Peyer's patch (tissue), 4 donors: Measurements from ENCODE around the gene NOX1. TPM values are rescaled to one million over a fixed set of nuclear protein-coding genes. Genes with fewer than 3 reads are reported as not detected.
A peak's percentile ranks its signal among the peaks of the same experiment; 100 is the strongest.

Experiments used
- DNase-seq, 3 donors: peaks; one replicate each; pipeline ENCODE4 v3.0.0-alpha.2; 2017 to 2019
- H3K27ac ChIP-seq, 4 donors: fragments of 200-600 bp; sonication (generic); one replicate each; pipeline ENCODE4 v1.5.1; 2016 to 2019
- H3K27me3 ChIP-seq, 2 donors: fragments of 200-600 bp; sonication (generic); one replicate each; pipeline ENCODE4 v1.5.1; 2019
- H3K36me3 ChIP-seq, 3 donors: fragments of 200-600 bp; sonication (generic); one replicate each; pipeline ENCODE4 v1.5.1; 2016 to 2019
- H3K4me1 ChIP-seq, 4 donors: fragments of 200-600 bp; sonication (generic); one replicate each; pipeline ENCODE4 v1.5.1; 2016 to 2019
- H3K4me3 ChIP-seq, 4 donors: fragments of 200-600 bp; sonication (generic); 1 replicate in 3 of 4; 2 replicates in 1 of 4; pipeline ENCODE4 v1.5.1; 2016 to 2019; ENCODE audit warnings: mild to moderate bottlenecking in 1 of 4
- H3K9me3 ChIP-seq, 4 donors: fragments of 200-600 bp; sonication (generic); one replicate each; pipeline ENCODE4 v1.5.1; 2016 to 2019; ENCODE audit warnings: mild to moderate bottlenecking in 1 of 4
- POLR2A ChIP-seq, 2 donors: fragments of 450-650 bp; IDR thresholded peaks; one replicate each; pipeline ENCODE4 v1.5.1; 2017; ENCODE audit warnings: antibody characterized with exemption in 2 of 2, mild to moderate bottlenecking in 2 of 2, moderate library complexity in 2 of 2
- total RNA-seq, 4 donors: library from RNA; depleted of rRNA; stranded (reverse); fragments of >200 nt; gene quantifications; one replicate each; pipeline ENCODE4 v1.1.0, GENCODE V29; 2016
- TF ChIP-seq, protein P1 (sequence below), 6 experiments: fragments of 450-650 bp in 4 of 6; fragments of 200-600 bp in 2 of 6; sonication (generic) in 1 of 6; IDR thresholded peaks; one replicate each; pipeline ENCODE4 v1.5.1; 2017 to 2019; ENCODE audit warnings: antibody characterized with exemption in 6 of 6, mild to moderate bottlenecking in 3 of 6, moderate library complexity in 1 of 6

The NOX1 gene
- total RNA-seq, 4 donors from 2014 or later = 0.88 to 2.7 (median 1.9) TPM; not detected in 1

- no peak overlapping the region for H3K27ac ChIP-seq
- no peaks in the 10 kb centered on the region for H3K36me3 ChIP-seq
- no peaks in the 10 kb centered on the region for H3K9me3 ChIP-seq
- H3K27me3 ChIP-seq = no peaks in the 10 kb centered on the region
- TF ChIP-seq, protein P1, sequence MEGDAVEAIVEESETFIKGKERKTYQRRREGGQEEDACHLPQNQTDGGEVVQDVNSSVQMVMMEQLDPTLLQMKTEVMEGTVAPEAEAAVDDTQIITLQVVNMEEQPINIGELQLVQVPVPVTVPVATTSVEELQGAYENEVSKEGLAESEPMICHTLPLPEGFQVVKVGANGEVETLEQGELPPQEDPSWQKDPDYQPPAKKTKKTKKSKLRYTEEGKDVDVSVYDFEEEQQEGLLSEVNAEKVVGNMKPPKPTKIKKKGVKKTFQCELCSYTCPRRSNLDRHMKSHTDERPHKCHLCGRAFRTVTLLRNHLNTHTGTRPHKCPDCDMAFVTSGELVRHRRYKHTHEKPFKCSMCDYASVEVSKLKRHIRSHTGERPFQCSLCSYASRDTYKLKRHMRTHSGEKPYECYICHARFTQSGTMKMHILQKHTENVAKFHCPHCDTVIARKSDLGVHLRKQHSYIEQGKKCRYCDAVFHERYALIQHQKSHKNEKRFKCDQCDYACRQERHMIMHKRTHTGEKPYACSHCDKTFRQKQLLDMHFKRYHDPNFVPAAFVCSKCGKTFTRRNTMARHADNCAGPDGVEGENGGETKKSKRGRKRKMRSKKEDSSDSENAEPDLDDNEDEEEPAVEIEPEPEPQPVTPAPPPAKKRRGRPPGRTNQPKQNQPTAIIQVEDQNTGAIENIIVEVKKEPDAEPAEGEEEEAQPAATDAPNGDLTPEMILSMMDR (IDR thresholded peaks at IDR 0.05) = peak in 4 of 6 experiments; percentile 45 to 47 (median 46)
- TF ChIP-seq POLR2A (IDR thresholded peaks at IDR 0.05) = no peak
- H3K4me3 ChIP-seq = no peak overlapping the region
- DNase-seq = peak in 2 of 3 donors; percentile 23 to 57
- no peaks in the 10 kb centered on the region for H3K4me1 ChIP-seq
These were observed 21.4 kb upstream of the NOX1 start for GRCh38 chrX:100895365-100896075.

- no peaks in the 10 kb centered on the region for H3K9me3 ChIP-seq
- H3K27ac ChIP-seq = no peak overlapping the region
- no peak overlapping the region for H3K4me3 ChIP-seq
- no peak for TF ChIP-seq POLR2A (IDR thresholded peaks at IDR 0.05)
- TF ChIP-seq, protein P1 (IDR thresholded peaks at IDR 0.05) = no peak
- no peak for DNase-seq
- no peaks in the 10 kb centered on the region for H3K4me1 ChIP-seq
- no peaks in the 10 kb centered on the region for H3K27me3 ChIP-seq
- no peaks in the 10 kb centered on the region for H3K36me3 ChIP-seq
These were observed 9.5 kb upstream of the NOX1 start for GRCh38 chrX:100883654-100884053.

DNA sequence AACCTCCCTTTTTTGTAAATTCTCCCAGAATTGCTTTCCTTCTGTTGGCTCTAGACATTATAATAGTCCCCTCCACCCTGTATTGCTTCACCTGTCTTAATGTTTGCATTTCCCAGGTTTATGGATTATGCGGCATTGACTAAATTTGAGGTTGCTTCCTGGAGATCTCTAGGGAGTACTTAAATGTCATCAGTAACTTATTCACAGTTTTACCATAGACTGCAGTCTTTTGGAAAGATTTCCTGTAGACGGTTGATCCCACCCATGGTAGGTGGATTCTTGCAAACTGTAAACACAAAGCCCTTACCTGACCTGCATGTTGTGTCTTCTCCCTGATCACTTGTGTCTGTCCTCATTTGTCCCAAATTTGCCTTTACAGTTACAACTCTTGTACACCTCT is 6.2 kb upstream of the NOX1 start:
- no peak for DNase-seq
- H3K4me1 ChIP-seq = no peaks in the 10 kb centered on the region
- H3K27ac ChIP-seq = no peak overlapping the region
- no peaks in the 10 kb centered on the region for H3K36me3 ChIP-seq
- no peak overlapping the region for H3K4me3 ChIP-seq
- TF ChIP-seq, protein P1 (IDR thresholded peaks at IDR 0.05) = no peak
- TF ChIP-seq POLR2A (IDR thresholded peaks at IDR 0.05) = no peak
- H3K27me3 ChIP-seq = no peaks in the 10 kb centered on the region
- no peaks in the 10 kb centered on the region for H3K9me3 ChIP-seq

GRCh38 chrX:100871594-100872560 is 2.3 kb downstream of the NOX1 start:
- H3K9me3 ChIP-seq = no peaks in the 10 kb centered on the region
- H3K36me3 ChIP-seq = no peaks in the 10 kb centered on the region
- TF ChIP-seq, protein P1 (IDR thresholded peaks at IDR 0.05) = no peak
- no peak for TF ChIP-seq POLR2A (IDR thresholded peaks at IDR 0.05)
- no peaks in the 10 kb centered on the region for H3K4me1 ChIP-seq
- no peaks in the 10 kb centered on the region for H3K27me3 ChIP-seq
- no peak overlapping the region for H3K27ac ChIP-seq
- no peak overlapping the region for H3K4me3 ChIP-seq
- no peak for DNase-seq

DNA sequence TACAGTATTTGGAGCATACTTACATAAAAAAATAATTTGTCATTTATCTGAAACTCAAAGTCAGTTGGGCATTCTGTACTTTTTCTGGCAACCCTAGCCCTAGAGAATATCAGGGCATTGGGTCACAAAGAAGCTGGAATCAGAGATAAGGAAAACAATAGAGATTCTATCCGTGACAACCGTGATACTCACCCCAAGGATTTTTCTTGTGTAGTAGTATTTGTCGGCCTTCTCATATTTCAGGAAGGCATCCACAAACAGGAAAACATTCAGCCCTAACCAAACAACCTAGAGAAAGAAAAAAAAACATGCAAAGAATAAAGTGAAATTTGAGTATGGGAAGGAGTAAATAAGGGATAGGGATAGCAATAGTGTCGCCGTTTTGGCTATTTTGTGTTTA is 3.6 kb downstream of the NOX1 start:
- Histone ChIP-seq H3K27ac (no peak overlapping the region), H3K4me3 (no peak overlapping the region), H3K36me3 (no peaks in the 10 kb centered on the region), H3K4me1 (no peaks in the 10 kb centered on the region), H3K27me3 (no peaks in the 10 kb centered on the region), H3K9me3 (no peaks in the 10 kb centered on the region)
- DNase-seq = no peak
- TF ChIP-seq, protein P1 (IDR thresholded peaks at IDR 0.05) = no peak
- no peak for TF ChIP-seq POLR2A (IDR thresholded peaks at IDR 0.05)
